Endometrial microvascular endothelial cells (primary cell): ENCODE data around the gene NEDD4L. TPM values are rescaled to one million over a fixed set of nuclear protein-coding genes. Genes with fewer than 3 reads are reported as not detected.
"Not testable (repeated sequence)": the region's sequence is repeated elsewhere in the genome, so short reads cannot be mapped to it uniquely, and the experiment has no call there.

Experiments used
- in situ Hi-C: cut with HindIII; loops from 2 replicates; pipeline ENCODE4 v1.10.0; 2017; ENCODE audit warnings: low sequenced_read_pairs, low pct_unique_long_range_greater_than_20kb; ENCODE audit errors: inconsistent ontology term
- total RNA-seq: library from RNA; depleted of rRNA; stranded (reverse); fragments of >200 nt; gene quantifications from one replicate; pipeline ENCODE4 v1.2.3, GENCODE V29; 2015; ENCODE audit errors: inconsistent ontology term

Gene NEDD4L
- total RNA-seq, 1 donor from 2014 or later, result 59.9 TPM

DNA sequence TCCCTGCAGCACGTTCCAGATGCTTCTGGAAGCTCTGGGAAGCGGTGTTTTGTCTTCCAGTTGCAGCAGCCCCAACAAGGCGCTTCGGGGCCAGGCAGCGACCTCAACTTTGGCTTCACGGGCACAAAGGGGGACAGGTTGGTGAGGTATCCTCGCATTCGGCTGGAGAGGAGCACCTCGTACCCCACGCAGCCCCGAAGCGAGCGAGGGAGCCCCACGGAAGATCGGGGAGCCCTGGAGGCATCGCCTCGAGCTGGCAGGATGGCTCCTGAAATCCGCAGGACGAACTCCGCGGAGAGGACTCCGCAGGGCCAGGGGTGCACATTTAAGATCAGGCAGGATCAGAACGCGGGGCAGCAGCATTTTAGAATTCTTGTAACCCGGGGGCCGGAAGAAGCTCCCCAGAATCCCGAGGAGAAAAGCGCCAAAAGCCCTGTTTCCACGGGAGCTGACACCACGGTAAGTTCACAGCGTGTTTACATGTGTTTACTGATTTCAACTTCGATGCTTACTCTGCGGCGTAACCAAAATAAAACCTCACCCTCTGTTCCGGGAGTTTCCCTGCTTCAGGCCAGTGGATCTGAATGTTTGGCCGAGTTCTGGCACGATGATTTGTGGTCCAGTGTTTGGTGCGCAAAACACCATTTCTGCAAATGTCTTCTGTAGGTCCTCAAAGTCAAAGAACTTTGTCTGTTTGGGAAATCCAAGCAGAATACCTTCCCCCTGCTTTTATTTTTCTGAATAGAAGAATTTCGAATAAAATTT is 212.5 kb downstream of the NEDD4L start:
- in situ Hi-C loops, result no loop called here

DNA sequence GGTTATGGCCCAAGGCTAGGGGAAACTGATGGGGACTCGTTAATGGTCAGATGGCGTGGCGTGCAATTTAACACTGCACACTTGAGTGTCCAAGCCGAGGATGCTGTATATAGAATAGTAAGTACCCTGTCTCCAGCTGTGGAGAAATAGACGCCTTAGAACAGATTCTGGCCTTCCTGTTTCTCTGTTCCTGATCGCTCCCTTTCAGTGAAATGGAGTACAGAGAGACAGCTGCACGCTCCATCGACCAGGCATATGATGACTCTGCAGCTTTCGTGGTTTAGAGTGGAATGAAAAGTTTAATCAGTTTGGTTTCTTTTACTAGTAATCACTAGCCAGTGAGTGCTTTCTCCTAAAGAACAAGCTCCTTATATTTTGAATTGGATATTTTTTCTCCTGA is 213.4 kb downstream of the NEDD4L start:
- in situ Hi-C loops, result no loop called here

DNA sequence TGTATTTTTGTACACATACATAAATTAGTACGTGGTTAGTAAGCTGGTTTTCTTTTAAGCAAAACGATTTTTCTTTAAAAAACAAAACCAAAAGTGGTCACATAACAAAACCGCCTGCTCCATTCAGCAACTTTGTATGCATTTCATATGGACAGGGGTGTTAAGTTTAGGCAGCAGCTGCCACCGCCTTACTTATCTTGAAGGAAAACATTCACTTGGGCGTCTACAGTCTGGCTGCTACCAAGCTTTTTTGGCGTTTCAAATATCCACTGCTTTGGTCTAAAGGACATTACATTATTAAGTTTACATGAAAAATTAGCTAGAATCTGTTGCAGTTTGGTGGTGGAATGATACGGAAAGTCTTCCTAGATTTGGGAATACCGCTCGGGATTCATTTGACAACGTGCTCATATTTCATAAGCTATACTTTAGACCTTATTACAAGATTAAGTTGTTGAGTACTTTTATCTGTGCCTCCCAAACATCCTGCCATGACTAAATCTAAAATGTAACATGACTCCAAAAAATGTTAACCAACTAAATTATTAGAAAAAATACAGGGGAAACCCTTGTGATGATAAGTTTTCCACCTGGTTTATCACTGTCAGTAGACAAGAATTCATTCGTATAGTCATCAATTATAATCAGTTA is 214.8 kb downstream of the NEDD4L start:
- in situ Hi-C loops, result no loop called here

DNA sequence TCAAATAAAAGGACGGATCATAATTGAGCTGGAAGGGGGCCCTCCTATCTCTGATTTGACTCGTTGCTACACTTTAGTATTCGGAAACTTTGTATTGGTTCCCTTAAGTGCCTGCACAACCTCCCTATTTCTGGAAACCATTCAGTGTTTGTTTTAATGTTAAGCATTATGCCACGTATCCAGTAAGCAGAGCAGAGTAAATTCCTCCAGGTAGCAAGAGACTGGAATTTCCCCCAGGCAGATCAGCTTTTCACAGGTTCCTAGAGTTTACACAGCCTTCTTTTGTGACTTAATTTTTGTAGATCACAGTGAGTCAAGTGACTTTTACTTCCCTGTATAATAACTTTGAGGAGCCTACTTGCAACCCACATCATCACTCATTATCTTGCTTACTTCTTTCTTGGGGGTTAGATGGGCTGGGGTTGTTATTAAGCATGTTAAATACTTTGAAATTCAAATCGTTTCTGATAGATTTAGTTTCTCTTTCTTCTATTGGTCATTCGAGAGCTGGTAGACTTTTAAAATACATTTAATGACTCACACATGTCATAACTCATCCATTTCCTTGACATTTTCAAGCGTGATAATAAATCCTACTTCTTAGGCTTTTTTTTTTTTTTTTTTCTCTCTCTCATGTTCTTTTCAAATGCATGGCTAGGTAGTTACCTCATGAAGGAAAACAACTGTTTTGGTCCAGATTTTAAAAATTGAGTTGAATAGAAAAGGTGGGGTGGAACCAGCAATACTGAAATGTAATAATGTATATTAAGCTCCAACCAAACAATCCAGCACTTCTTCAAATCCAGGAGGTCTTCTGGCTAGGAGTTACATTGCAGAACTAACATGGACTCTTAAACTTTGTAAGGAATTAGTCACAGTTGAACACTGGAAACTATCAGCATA is 219.3 kb downstream of the NEDD4L start:
- in situ Hi-C loops, result no loop called here

DNA sequence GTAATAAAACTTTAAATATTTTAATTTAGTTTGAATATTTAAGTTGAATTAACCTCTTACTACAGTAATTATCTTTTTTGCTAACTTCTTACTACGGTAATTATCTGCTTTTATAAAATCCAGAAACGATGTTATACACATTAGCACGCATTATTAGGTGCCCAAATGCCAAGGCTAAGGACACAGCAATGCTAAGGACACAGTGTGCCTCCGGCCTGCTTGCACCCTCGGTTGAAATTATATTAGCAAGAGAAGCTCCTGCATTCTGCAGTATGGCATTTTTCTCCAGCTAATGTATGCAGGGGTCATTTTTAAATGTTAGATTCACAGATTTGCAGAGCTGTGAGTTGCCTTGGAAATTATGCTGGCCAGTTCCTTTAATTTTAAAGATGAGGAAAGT is 220.0 kb downstream of the NEDD4L start:
- in situ Hi-C loops, result no loop called here

DNA sequence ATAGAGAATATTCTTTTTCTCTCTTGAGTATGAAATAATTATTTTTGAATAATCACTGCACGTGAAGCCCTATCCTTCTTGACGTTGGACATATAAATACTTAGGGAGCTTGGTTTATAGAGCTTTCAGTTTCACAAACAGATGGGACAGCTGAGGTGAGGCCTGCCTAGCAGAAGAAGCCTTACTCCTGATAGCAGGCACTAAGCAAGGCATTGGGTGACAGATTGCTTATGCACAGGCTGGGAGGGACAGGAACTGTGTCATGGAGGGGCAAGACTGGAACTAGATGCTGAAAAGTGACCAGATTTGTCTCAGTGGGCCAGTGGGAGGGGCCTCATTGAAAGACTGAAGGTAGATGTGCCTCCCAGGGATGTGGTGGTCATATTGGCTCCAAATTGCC is 220.8 kb downstream of the NEDD4L start:
- in situ Hi-C loops, result no loop called here

DNA sequence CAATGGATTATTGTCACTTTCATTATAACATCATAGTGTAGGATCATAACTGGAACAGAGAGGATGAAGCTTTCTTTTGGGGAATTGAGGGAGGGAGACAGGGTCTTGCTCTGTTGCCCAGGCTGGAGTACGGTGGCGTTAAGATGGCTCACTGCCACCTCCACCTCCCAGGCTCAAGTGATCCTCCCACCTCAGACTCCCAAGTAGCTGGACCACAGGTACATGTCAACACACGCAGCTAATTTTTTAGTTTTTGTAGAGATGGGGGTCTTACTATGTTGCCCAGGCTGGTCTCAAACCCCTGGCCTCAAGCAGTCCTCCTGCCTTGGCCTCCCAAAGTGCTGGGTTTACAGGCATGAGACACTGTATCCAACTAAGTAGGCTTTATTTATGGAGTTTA is 221.5 kb downstream of the NEDD4L start:
- in situ Hi-C loops, result not testable (repeated sequence)

DNA sequence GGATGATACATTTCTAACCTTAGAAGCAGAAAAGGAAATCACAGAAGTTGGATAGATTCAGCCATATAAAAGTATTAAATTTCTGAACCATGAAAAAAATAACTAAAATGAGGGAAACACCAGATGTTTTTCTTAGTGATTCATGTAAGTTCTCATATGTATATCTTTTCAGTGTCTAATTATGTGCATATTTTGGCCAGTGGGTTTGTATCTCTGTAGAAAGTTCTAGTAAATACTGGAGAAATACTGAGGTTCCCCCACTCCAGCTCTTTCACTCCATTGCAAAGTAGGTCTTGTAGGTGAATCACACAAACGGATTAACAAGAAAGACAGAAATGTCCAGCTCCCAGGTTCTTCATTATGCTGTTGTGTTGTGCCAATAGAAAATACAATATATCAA is 222.3 kb downstream of the NEDD4L start:
- in situ Hi-C loops, result no loop called here

DNA sequence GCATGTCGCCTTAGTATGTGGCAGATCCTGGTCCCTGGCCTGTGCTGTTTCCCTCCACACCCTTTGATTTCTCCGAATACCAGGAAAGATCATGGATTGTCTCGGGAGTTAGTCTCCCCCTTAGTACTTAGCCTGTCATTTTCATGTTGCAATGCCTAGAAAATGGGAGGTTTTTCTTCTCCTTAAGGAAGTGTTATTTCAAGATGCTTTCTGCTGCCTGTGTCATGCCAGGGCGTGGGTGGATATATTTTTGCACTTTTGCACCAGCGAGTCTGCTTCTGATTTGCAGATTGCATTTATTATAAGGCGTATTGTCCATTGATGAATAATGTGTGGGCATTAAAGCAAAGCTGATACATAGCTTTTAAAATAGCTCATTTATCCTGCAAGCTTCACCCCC is 223.5 kb downstream of the NEDD4L start:
- in situ Hi-C loops, result no loop called here

DNA sequence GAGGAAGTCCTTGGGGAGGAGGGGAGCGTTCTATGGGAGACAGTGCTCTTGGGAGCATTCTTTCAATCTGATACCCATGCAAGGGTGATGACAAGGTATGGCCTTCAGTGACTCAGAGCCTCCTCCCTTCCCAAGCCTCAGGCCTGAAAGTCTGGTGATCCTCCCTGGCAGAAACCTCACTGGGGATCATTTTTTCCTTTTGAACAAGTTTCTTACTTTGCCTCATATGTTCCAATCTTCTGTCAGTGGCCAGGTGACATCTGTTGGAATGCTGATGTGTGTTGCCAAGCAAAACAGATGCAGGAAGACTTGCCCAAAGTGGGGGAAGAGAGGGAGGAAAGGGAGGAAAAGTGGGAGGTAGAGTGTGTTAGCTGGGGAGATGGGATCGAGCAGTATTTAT is 224.8 kb downstream of the NEDD4L start:
- in situ Hi-C loops, result no loop called here

DNA sequence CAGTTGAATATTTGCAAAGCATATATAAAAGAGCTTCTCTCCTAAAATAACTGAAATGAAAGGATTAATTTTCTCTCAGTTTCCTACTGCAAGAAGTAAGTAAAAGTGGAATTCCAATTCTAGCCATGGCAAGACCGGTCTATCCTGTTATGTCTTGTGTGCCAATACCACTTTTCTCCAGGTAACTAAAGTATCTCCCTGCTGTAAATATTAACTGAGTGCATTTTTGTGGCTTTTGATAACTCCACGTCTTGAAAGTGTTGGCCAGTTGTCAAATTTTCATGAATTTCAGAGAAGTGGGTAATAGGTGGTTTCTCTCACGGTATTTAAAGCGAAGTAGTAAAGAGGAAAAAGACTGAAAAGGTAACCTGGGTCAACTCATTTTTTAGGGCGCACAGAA is 225.9 kb downstream of the NEDD4L start:
- in situ Hi-C loops, result no loop called here

DNA sequence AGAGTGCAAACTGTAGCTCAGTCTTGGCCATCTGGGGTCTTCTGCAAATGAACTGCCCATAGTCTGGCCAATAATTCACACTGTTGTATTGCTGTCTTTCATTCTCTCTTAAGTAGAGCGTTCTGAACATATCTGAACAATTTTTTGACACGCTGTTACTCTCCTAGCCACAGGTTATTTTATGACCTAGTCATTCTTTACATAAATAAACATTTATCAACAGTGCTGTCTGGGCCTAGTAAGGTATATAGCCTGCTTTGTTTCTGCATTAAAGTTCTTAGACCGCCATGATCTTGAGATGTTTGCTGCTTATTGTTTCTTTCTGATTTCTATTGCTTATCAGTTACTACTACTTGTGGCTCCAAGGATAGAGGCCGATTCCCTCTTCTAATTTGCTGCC is 226.4 kb downstream of the NEDD4L start:
- in situ Hi-C loops, result no loop called here

DNA sequence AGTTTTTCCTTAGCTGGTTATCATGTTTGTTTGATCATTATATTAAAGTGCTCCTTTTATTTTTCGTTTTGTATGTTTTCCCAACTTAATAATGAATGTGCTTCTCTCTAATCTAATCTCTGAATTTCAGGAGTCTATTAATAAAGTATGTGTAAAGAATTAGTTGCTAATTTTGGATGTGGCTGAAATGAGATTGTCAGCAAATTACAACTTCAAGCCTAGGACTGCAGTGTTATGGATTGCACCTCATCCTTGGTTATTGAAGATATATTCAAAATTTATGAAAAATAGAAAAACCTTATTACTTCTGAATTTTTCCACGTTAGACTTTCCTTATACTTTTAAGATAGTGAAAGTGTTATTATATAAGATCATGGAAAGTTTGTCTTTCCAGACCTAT is 227.7 kb downstream of the NEDD4L start:
- in situ Hi-C loops, result no loop called here

DNA sequence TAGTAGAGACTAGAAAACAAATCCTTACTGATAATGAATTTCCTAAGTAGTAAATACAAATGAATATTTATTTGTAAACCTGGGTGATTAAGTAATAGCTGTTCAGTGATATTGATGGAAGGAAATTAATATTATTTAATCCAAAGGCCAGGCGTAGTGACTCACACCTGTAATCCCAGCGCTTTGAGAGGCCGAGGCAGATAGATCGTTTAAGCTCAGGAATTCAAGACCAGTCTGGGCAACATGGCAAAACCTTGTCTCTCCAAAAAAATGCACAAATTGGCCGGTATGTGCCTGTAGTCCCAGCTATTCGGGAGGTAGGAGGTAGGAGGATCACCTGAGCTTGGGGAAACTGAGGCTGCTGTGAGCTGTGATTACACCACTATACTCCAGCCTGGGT is 228.2 kb downstream of the NEDD4L start:
- in situ Hi-C loops, result no loop called here

DNA sequence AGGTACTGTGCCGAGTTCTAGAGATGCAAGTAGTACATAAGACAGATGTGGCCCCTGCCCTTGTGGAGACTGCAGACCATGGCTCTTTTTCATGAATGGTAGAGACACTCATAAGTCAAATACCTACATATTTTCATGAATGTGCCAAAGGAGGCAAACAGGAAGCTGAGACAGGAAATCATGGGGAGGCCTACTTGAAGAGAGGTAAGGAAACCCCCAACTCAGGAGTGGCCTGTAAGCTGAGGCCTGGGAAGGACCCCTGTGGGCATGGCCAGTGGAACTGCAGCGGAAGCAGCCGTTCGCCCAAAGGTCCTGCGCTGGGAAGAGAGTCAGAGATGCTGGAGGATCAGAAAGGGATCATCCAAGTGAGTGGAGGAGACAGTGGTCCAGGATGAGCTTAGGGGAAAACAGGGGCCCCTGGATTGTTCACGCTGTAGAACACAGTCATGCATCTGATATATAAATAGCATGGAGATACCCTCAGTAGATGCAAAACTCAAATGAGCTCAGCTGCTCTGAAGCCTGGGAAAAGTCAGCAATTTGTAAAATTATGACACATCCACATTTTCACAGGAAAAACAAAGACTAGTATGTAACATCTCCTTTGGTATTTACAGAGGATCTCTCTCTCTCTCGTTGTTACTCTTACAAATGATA is 228.9 kb downstream of the NEDD4L start:
- in situ Hi-C loops, result no loop called here

DNA sequence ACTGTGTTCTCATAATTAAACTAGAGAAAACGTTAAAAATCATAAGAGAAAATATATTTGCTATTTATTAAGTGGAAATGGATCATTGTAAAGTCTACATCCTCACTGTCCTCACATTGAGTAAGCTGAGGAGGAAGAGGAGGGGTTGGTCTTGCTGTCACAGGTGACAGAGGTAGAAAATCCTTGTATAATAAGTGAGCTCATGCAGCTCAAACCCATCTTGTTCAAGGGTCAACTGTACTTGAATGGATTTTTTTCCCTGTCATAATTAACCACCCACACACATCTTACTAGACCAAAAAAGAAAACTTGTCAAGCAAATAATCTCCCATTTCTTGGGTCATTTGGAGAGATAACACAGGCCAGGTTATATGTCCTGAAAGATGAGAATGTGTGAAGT is 231.2 kb downstream of the NEDD4L start:
- in situ Hi-C loops, result no loop called here

DNA sequence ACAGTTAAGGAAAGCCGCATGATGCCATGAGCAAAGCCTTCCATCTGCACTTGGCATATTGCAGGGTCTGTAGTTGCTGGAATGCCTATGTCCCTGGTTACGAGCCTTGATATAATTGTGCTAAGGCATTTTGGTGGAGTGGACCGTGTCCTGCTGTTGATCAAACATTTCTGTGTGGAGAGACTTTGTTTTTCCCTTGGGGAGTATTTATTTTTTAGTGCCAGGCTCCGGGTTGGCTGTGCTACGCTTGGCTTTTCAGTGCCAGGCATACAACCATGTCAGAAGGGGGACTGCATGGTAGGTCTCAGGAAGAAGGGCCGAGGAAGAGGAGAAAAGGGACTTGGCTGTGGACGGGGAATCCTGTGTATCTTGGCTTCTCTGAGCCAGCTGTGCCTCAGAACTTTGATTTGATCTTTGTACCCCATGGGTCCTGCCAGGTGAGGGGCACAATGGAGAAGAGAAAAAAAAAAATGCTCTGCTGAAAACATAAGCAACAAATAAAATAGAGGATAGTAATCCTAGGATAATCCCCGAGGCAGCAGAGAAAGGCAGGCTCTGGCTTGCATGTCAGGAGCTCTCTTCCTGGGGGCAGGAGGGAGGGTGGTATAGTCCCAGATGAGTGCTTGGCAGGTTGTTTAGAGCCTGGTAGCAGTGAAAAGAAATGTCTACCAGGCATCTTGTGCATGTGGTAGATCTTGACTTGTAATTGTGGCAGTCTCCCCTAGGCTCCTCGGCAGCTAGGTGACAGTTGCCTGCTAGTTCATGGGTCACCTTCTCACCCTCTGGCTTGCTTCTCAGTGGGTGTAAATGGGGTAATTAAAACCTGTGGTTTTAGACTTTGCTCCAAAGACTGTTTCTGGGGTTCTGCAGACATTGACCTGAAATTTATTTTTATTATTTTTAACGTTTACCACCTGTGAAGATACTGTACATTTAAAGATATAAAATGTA is 233.0 kb downstream of the NEDD4L start:
- in situ Hi-C loops, result no loop called here

DNA sequence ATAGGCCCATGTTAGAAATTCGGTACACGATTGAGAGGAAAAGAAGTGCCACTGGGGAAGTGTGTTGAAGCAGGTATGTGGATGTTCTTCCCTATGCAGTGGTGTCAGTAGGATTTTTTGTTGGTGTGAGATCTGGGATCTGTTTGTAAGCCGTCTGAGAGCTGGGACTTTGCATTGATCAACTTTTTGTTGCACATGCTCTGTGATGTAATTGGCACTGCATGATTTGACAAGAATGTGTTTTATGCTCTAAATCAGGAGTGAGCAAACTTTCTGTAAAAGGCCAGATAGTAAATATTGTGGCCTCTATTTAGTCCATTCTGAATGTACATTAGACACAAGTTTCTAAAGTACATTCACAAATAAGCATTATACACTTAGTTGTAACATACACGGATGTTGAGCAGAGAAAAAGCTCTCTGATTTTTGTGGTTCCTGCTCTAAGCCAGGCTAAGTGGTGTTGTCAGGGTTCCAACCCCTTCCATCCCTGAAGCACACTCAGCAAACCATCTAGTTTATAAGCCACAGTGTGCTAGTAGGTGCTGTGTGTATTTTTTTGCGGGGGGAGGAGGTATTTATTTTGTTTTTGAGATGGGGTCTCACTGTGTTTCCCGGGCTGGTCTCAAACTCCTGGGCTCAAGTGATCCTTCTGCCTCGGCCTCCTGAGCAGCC is 235.6 kb downstream of the NEDD4L start:
- in situ Hi-C loops, result no loop called here
